ENCODE measurements around the gene NLK.

Gene NLK

DNA sequence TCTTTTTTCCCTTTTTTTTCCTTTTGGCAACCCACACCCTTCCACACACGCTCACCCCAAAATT lies at the start of gene NLK:
Gene NLK, plus strand, starts transcription at position 21 of the 64 bp plus-strand sequence. CDS start 197 bp downstream, outside the sequence.
- DNase-seq (ENCODE audit: low read depth): no peak
- TF ChIP-seq, protein P1, sequence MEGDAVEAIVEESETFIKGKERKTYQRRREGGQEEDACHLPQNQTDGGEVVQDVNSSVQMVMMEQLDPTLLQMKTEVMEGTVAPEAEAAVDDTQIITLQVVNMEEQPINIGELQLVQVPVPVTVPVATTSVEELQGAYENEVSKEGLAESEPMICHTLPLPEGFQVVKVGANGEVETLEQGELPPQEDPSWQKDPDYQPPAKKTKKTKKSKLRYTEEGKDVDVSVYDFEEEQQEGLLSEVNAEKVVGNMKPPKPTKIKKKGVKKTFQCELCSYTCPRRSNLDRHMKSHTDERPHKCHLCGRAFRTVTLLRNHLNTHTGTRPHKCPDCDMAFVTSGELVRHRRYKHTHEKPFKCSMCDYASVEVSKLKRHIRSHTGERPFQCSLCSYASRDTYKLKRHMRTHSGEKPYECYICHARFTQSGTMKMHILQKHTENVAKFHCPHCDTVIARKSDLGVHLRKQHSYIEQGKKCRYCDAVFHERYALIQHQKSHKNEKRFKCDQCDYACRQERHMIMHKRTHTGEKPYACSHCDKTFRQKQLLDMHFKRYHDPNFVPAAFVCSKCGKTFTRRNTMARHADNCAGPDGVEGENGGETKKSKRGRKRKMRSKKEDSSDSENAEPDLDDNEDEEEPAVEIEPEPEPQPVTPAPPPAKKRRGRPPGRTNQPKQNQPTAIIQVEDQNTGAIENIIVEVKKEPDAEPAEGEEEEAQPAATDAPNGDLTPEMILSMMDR (IDR thresholded peaks at IDR 0.05; ENCODE audit: low read depth, low read length, missing control alignments): no peak
- in situ Hi-C loops (cut with HindIII; ENCODE audit: low sequenced_read_pairs): no loop called here
- H3K4me3 ChIP-seq (ENCODE audit: low read depth, low read length): peak within 1 kb of the TSS; percentile 67

DNA sequence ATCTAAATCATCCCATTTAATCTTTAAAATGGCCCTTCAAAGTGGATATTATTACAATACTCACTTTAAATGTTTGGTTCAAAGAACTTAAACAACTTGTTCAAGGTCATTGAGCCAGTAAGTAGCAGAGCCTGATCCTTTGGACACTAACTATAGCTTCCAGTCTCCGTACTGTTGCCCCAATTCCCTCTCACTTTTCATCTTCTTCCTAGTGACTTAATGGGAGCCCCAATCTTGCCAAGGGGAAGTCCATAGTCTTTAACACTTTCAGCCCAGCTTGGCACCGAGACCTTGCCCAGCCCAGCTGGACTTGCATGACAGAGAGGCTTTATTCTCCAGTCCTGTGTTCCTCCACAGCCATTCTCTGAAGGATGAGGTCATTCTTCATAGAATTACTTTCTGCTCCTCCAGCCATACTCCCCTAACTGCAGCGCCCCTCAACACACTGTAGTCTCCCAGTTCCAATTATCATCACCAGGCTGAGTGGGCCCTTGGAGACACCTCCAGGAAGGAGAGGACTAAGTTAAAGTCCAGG lies 49.2 kb upstream of the NLK start:
- TF ChIP-seq, protein P1 (IDR thresholded peaks at IDR 0.05; ENCODE audit: low read depth, low read length, missing control alignments): no peak
- in situ Hi-C loops (cut with HindIII; ENCODE audit: low sequenced_read_pairs): no loop called here
- DNase-seq (ENCODE audit: low read depth): no peak
- no peak overlapping the region for H3K4me3 ChIP-seq (ENCODE audit: low read depth, low read length)

DNA sequence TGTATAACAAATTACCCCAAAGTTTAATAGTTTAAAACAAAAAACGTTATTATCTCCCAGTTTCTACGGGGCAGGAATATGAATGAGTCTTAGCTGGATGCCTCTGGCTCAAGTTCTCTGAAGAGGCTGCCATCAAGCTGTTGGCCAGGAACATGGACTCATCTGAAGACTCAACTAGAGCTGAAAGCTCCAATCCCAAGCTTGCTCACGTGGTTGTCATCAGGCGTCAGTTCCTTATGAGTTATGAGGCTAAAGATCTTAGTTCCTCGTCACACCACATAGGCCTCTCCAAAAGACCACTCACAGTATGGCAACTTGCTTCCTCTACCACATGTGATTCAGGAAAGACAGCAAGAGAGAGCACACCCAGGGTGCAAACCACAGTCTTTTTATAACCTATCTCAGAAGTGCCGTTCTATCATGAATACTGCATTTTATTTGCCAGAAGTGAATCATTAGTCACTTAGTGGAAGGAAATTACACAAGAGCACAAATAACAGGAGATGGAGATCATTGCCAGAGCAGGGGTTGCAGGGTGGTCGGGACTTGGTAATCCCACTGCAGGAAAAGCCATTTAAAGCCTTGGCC lies 48.7 kb upstream of the NLK start:
- H3K4me3 ChIP-seq (ENCODE audit: low read depth, low read length): no peak overlapping the region
- TF ChIP-seq, protein P1 (IDR thresholded peaks at IDR 0.05; ENCODE audit: low read depth, low read length, missing control alignments): no peak
- in situ Hi-C loops (cut with HindIII; ENCODE audit: low sequenced_read_pairs): no loop called here
- no peak for DNase-seq (ENCODE audit: low read depth)

DNA sequence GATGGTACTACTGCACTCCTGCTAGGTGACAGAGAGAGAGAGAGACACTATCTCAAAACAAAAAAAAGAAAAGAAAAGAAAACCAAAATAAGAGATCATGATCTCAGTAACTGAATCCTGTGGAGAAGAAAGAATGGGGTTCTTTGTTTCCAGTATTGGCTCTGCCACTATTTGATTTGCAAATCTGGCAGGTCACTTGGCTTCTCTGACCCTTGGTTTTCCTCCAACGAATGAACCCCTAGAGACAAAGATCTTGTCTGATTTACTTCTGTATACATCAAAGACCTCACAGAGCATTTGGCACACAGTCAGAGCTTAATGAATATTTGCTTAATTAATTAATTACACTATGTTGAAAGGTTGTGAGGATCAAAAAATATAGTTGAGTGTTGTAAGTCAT lies 47.9 kb upstream of the NLK start:
- no peak for DNase-seq (ENCODE audit: low read depth)
- TF ChIP-seq, protein P1 (IDR thresholded peaks at IDR 0.05; ENCODE audit: low read depth, low read length, missing control alignments): no peak
- H3K4me3 ChIP-seq (ENCODE audit: low read depth, low read length): no peak overlapping the region
- in situ Hi-C loops (cut with HindIII; ENCODE audit: low sequenced_read_pairs): no loop called here

DNA sequence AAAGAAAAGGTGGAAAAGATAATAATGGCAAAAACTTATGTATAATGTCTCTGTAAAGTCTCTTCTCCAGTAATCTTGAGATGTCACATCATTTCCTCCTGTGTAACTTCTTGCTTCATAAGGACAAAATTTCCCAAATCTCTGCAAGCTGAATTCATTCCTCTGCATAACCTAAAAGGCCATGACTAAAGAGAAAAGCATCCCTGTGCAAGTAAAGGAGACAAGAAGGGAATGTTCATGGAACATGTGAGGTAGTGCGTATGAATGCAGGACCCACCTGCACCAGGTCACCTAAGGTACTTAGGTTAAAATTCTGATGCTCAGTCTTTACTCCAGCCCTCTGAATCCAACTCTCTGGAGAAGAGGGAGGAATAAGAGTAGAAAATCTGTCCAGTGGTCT lies 46.9 kb upstream of the NLK start:
- in situ Hi-C loops (cut with HindIII; ENCODE audit: low sequenced_read_pairs): no loop called here
- no peak for DNase-seq (ENCODE audit: low read depth)
- TF ChIP-seq, protein P1 (IDR thresholded peaks at IDR 0.05; ENCODE audit: low read depth, low read length, missing control alignments): no peak
- H3K4me3 ChIP-seq (ENCODE audit: low read depth, low read length): no peak overlapping the region

DNA sequence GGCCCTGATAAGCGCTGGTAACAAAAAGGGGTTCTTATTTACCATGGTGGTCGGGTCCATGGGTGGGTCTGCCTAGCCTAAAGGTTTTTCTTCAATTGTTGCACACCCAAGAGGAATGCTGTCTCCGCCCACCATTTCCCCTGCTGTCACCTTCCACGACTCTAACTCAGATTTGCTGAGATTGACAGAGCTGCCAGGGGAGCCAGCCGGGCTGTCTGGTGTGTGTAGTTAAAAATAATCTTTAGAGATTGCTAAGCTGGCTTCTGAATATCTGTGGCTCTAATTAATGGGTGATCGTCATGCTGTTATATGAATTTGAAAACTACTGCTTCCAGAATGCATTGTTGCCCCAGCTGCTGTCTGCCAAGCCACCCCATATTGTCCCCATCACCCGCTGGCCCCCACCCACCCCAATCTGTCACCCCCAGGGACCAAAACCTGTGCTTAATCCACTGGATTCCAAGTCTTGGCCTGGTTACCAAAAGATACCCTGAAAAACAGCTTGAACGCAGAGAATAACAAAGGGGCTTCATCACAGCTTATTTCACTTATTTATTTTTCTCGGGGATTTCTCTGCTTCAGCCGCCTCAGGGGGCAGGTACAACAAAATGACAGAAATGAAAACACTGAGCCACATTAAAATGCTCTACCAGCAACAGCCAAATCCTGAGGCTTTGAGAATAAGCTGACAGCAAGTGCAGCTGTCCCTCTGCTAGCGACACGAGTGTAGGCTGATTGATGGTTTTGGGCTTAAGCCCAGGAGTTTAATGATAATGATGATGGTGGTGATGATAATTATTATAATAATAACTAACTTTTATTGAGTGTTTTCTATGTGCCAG lies 46.1 kb upstream of the NLK start:
- in situ Hi-C loops (cut with HindIII; ENCODE audit: low sequenced_read_pairs): no loop called here

More for the DNA sequence above, 46.1 kb upstream of the NLK start:
- no peak for DNase-seq (ENCODE audit: low read depth)
- H3K4me3 ChIP-seq (ENCODE audit: low read depth, low read length): no peak overlapping the region
- TF ChIP-seq, protein P1 (IDR thresholded peaks at IDR 0.05; ENCODE audit: low read depth, low read length, missing control alignments): no peak
